Naive B cell (primary cell): ENCODE results near the gene ARIH2. TPM values are rescaled to one million over a fixed set of nuclear protein-coding genes. Genes with fewer than 3 reads are reported as not detected.
"Not testable (repeated sequence)": the region's sequence is repeated elsewhere in the genome, so short reads cannot be mapped to it uniquely, and the experiment has no call there.

Source experiments
- ATAC-seq, 2 donors: fragments of 150-1000 bp; cut with Tn5 transposase; 2 replicates each; pipeline ENCODE4 v1.10.0; 2021; ENCODE audit warnings: low read depth in 2 of 2, mild to moderate bottlenecking in 2 of 2, moderate library complexity in 2 of 2
- DNase-seq: peaks from one replicate; pipeline ENCODE4 v3.0.0; 2022
- H3K27ac Mint-ChIP-seq, 6 donors: one replicate each; pipeline ENCODE4 v1.8.0; 2020 to 2022; ENCODE audit warnings: mild to moderate bottlenecking in 6 of 6, mixed read lengths in 6 of 6, moderate library complexity in 5 of 6, inconsistent platforms in 2 of 6
- H3K27me3 Mint-ChIP-seq, 3 donors: one replicate each; pipeline ENCODE4 v1.8.0; 2021 to 2022; ENCODE audit warnings: mixed read lengths in 3 of 3, mild to moderate bottlenecking in 1 of 3
- H3K36me3 Mint-ChIP-seq, 2 donors: one replicate each; pipeline ENCODE4 v1.8.0; 2020 to 2022; ENCODE audit warnings: mixed read lengths in 2 of 2, inconsistent platforms in 1 of 2, mild to moderate bottlenecking in 1 of 2
- H3K4me1 Mint-ChIP-seq, 3 donors: one replicate each; pipeline ENCODE4 v1.8.0; 2020 to 2022; ENCODE audit warnings: mixed read lengths in 3 of 3, inconsistent platforms in 1 of 3, mild to moderate bottlenecking in 1 of 3, moderate library complexity in 1 of 3
- H3K4me3 Mint-ChIP-seq, 8 donors: one replicate each; pipeline ENCODE4 v1.8.0; 2020 to 2022; ENCODE audit warnings: mild to moderate bottlenecking in 8 of 8, mixed read lengths in 8 of 8, moderate library complexity in 8 of 8, inconsistent platforms in 2 of 8
- H3K9me3 Mint-ChIP-seq, 7 donors: one replicate each; pipeline ENCODE4 v1.8.0; 2020 to 2022; ENCODE audit warnings: mixed read lengths in 7 of 7, mild to moderate bottlenecking in 5 of 7, inconsistent platforms in 2 of 7, moderate library complexity in 1 of 7
- polyA plus RNA-seq, 6 donors: library from polyadenylated mRNA; unstranded; fragments of 300-500 nt; fragmentation: Illumina TruSeq; gene quantifications; one replicate each; pipeline ENCODE4 v1.2.3, GENCODE V29; 2021; ENCODE audit warnings: low read depth in 6 of 6

ARIH2 gene
- polyA plus RNA-seq, 6 donors from 2014 or later: 109 to 192 (median 122) TPM

DNA sequence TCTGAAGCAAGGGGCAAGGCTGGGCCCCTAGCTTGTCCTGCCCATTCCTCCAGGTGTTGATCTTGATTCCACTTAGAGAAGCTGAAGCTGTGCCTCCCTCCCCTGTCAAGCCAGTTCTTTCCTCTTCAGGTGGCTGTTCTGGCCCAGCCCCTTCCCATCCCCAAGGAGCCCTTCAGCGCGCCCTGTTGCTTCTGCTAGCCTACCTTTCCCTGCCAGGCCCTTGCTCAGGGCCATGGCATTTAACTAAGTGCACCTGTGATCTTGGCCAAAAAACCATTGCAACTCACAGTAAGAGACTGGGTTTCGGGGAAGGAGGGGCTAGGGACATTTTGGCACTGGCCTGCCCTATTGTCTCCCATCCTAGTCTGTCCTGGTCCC is 86.7 kb downstream of the ARIH2 start:
- no peaks in the 10 kb centered on the region for H3K27me3 Mint-ChIP-seq
- ATAC-seq (no peak), DNase-seq (no peak)
- H3K4me1 Mint-ChIP-seq: peaks cover 27 to 31% (median 30%) of the 10 kb centered on the region in 3 donors
- no peaks in the 10 kb centered on the region for H3K9me3 Mint-ChIP-seq
- peak overlapping the region in 1 of 6 donors; percentile 38 for H3K27ac Mint-ChIP-seq
- H3K36me3 Mint-ChIP-seq: no peaks in the 10 kb centered on the region
- peak overlapping the region in 3 of 8 donors; percentile 8 to 33 (median 30) for H3K4me3 Mint-ChIP-seq

DNA sequence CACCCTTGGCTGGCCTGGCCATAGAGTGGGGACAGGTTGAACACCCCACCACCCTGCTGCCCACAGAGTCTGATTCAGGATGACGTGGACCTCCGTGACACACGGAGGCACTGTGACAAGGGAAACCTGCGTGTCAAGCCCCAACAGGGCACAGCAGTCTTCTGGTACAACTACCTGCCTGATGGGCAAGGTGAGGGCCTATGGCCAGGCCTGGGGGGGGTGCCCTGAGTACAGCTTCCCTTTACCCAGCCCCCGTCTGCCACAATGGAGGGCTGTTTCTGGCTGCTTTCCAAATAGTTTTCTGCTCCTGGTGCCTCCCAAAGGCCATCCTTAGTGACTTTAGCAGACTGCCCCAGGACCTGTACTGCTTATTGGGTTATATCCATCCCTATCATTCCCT is 87.4 kb downstream of the ARIH2 start:
- DNase-seq (no peak), ATAC-seq (no peak)
- Mint-ChIP-seq H3K4me3 (peak overlapping the region in 7 of 8 donors; percentile 89 to 100 (median 100)), H3K4me1 (peaks cover 27 to 31% (median 30%) of the 10 kb centered on the region in 3 donors), H3K36me3 (no peaks in the 10 kb centered on the region), H3K27ac (peak overlapping the region in 4 of 6 donors; percentile 44 to 100 (median 98)), H3K9me3 (no peaks in the 10 kb centered on the region), H3K27me3 (no peaks in the 10 kb centered on the region)

DNA sequence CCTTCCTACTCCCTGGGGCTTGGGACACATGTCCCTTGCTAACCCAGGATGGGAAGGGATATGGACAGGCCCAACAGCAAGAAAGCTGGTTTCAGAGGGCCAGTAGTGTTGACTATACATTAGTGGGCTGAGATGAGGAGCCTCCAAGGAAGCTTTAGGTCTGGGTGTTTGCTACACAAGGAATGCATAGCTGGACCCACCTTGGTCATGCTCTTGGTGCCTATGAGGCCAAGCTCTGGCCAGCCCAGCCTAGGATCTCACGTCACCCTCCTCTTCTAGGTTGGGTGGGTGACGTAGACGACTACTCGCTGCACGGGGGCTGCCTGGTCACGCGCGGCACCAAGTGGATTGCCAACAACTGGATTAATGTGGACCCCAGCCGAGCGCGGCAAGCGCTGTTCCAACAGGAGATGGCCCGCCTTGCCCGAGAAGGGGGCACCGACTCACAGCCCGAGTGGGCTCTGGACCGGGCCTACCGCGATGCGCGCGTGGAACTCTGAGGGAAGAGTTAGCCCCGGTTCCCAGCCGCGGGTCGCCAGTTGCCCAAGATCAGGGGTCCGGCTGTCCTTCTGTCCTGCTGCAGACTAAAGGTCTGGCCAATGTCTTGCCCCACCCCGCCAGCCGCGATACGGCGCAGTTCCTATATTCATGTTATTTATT is 87.9 kb downstream of the ARIH2 start:
- peak overlapping the region; percentile 89 to 100 (median 100) for H3K4me3 Mint-ChIP-seq
- DNase-seq (no peak), ATAC-seq (peak; percentile 1 to 2)
- no peaks in the 10 kb centered on the region for H3K9me3 Mint-ChIP-seq
- peaks cover 28 to 32% (median 31%) of the 10 kb centered on the region in 3 donors for H3K4me1 Mint-ChIP-seq
- H3K27me3 Mint-ChIP-seq: no peaks in the 10 kb centered on the region
- no peaks in the 10 kb centered on the region for H3K36me3 Mint-ChIP-seq
- H3K27ac Mint-ChIP-seq: peak overlapping the region; percentile 96 to 100 (median 98)

DNA sequence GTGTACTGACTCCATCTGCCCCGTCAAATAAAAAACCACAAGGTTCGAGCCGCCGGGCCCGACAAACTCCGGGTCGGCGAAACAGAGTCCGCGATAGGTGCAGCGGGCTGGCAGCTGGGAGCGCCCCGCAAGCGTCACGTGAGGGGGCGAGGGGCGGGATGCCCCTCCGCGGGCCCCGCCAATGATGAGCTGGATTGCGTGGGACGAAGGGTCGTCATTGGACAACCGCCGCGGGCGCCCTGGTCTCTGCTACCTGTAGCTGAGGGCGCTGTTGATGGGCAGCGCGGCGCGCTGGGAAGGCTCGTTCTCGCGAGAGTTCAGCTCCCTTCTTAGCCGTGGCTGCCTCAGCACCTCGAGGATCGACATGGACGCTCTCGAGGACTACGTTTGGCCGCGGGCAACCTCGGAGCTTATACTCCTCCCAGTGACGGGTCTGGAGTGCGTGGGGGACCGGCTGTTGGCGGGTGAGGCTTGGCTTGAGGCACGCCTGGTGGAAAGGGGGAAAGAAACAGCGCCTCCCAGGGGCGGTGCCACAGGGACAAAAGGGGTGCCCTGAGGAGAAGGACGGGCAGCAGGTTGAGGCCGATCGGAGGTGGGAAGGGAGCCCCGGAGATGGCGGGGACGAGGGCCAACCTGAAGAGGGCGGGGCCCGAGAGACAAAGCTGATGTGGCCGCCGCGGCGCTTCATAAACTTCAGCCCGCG is 88.6 kb downstream of the ARIH2 start, which contains the start of gene WDR6:
WDR6 (plus strand) TSS at position 324 of the 703 bp plus-strand sequence; CDS start at position 365, 41 bp downstream.
- DNase-seq (peak; percentile 98), ATAC-seq (peak; percentile 91)
- no peaks in the 10 kb centered on the region for H3K36me3 Mint-ChIP-seq
- H3K4me1 Mint-ChIP-seq: peaks cover 26 to 39% (median 35%) of the 10 kb centered on the region in 3 donors
- peak within 1 kb of the TSS; percentile 89 to 100 (median 100) for H3K4me3 Mint-ChIP-seq
- H3K9me3 Mint-ChIP-seq: no peaks in the 10 kb centered on the region
- peak within 1 kb of the TSS; percentile 96 to 100 (median 98) for H3K27ac Mint-ChIP-seq
- no peaks in the 10 kb centered on the region for H3K27me3 Mint-ChIP-seq

DNA sequence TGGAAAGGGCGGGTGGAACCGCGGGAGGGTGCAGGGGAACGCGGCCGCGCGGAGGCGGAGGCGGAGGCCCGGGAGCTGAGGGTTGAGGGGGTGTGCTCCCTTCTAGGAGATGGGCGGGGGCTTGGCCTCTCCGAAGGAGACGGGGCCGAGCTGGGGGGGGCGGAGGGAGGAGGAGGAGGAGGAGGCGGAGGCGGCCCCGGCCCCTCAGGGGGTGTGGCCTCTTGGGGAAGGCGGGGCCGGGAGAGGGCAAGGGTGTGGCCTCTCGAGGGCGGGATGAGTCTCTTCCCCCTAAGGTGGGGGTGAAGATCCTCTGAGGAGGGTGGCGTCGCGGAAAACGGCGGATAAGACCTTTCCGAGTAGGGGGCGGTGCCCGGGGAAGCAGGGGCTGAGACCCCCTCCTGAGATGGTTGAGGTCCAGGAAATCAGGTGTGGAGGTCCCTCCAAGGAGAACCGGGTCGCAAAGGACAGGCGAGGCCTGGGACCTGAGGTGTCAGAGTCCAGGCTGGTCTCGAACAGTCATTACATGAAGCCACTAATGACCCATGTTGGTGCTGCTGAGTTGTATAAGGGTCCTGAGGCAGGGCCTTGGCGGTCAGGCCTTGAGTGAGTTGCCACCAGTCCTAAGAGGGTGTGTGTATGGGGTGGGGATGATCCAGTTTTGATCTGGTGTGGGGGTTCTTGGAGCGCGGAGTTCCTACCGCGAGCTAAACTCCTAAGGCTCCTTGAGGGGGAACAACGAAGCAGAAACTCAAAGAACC is 89.3 kb downstream of the ARIH2 start:
- ATAC-seq: peak; percentile 37 to 41
- H3K36me3 Mint-ChIP-seq: no peaks in the 10 kb centered on the region

DNA sequence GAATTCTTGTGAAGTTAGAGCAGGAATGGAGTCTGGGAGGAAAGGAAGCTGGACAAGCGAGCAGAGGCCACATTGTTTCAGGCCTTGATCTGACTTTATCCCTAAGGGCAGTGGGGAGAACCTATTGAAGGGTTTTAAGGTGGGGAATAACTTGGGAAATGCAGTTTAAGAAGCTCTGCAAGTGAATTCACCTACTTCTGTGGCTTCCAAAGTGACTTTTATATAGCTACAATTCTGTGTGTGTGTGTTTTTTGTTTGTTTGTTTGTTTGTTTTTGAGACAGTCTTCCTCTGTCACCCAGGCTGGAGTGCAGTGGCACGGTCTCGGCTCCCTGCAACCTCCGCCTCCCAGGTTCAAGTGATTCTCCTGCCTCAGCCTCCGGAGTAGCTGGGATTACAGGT is 90.0 kb downstream of the ARIH2 start:
- not testable (repeated sequence) for H3K9me3 Mint-ChIP-seq, DNase-seq, H3K36me3 Mint-ChIP-seq, H3K27me3 Mint-ChIP-seq, ATAC-seq
- peak overlapping the region; percentile 89 to 100 (median 100) for H3K4me3 Mint-ChIP-seq
- H3K4me1 Mint-ChIP-seq: peaks cover 26 to 47% (median 46%) of the 10 kb centered on the region in 3 donors
- H3K27ac Mint-ChIP-seq: peak overlapping the region in 4 of 6 donors; percentile 96 to 99 (median 97)

More for the DNA sequence above, 89.3 kb downstream of the ARIH2 start:
- H3K4me1 Mint-ChIP-seq: peaks cover 25 to 46% (median 39%) of the 10 kb centered on the region in 3 donors
- H3K27ac Mint-ChIP-seq: peak overlapping the region; percentile 96 to 100 (median 98)
- no peaks in the 10 kb centered on the region for H3K27me3 Mint-ChIP-seq
- DNase-seq: peak; percentile 79
- peak overlapping the region; percentile 89 to 100 (median 100) for H3K4me3 Mint-ChIP-seq
- H3K9me3 Mint-ChIP-seq: no peaks in the 10 kb centered on the region

DNA sequence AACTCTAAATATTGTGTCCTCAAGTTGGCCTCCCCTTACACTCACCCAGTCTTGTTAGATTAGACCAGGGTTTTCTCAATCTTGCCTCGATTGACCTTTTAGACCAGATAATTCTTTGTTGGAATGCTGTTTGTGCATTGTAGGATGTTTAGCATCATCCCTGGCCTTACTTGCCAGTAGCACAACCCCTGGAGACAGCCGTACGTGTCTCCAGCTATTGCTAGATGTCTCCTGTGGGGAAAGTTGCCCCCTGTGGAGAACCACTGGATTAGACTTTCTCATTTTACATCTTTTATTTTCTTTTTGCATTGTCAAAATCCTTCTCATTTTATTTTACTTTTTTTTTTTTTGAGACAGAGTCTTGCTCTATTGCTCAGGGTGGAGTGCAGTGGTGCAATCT is 90.8 kb downstream of the ARIH2 start:
- Mint-ChIP-seq H3K4me1 (peaks cover 31 to 53% (median 50%) of the 10 kb centered on the region in 3 donors), H3K36me3 (no peaks in the 10 kb centered on the region), H3K4me3 (peak overlapping the region in 7 of 8 donors; percentile 34 to 100 (median 50)), H3K9me3 (no peaks in the 10 kb centered on the region), H3K27ac (peak overlapping the region in 2 of 6 donors; percentile 51 to 97), H3K27me3 (no peaks in the 10 kb centered on the region)
- ATAC-seq (no peak), DNase-seq (no peak)

DNA sequence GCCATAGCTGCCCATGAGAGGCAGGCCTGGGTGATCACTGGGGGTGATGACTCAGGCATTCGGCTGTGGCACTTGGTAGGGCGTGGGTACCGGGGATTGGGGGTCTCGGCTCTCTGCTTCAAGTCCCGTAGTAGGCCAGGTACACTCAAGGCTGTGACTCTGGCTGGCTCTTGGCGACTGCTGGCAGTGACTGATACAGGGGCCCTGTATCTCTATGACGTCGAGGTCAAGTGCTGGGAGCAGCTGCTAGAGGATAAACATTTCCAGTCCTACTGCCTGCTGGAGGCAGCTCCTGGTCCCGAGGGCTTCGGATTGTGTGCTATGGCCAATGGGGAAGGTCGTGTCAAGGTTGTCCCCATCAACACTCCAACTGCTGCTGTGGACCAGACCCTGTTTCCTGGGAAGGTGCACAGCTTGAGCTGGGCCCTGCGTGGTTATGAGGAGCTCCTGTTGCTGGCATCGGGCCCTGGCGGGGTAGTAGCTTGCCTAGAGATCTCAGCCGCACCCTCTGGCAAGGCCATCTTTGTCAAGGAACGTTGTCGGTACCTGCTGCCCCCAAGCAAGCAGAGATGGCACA is 93.9 kb downstream of the ARIH2 start:
- Mint-ChIP-seq H3K4me3 (peak overlapping the region in 2 of 8 donors; percentile 29 to 51), H3K36me3 (no peaks in the 10 kb centered on the region), H3K27me3 (no peaks in the 10 kb centered on the region), H3K4me1 (peaks cover 26 to 54% (median 50%) of the 10 kb centered on the region in 3 donors), H3K9me3 (no peaks in the 10 kb centered on the region), H3K27ac (peak overlapping the region in 1 of 6 donors; percentile 78)
- ATAC-seq (no peak), DNase-seq (no peak)

DNA sequence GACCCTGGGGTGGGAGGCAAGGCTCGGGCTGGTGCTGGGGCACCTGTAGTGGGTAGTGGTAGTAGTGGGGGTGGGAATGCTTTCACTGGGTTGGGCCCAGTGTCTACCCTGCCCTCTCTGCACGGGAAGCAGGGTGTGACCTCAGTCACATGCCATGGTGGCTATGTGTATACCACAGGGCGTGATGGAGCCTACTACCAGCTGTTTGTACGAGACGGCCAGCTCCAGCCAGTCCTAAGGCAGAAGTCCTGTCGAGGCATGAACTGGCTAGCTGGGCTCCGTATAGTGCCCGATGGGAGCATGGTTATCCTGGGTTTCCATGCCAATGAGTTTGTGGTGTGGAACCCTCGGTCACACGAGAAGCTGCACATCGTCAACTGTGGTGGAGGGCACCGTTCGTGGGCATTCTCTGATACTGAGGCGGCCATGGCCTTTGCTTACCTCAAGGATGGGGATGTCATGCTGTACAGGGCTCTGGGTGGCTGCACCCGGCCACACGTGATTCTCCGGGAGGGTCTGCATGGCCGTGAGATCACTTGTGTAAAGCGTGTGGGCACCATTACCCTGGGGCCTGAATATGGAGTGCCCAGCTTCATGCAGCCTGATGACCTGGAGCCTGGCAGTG is 94.6 kb downstream of the ARIH2 start:
- H3K27me3 Mint-ChIP-seq: no peaks in the 10 kb centered on the region
- DNase-seq (no peak), ATAC-seq (no peak)
- H3K36me3 Mint-ChIP-seq: no peaks in the 10 kb centered on the region
- no peaks in the 10 kb centered on the region for H3K9me3 Mint-ChIP-seq
- peaks cover 19 to 50% (median 43%) of the 10 kb centered on the region in 3 donors for H3K4me1 Mint-ChIP-seq
- H3K27ac Mint-ChIP-seq: peak overlapping the region in 1 of 6 donors; percentile 61
- peak overlapping the region in 1 of 8 donors; percentile 62 for H3K4me3 Mint-ChIP-seq

DNA sequence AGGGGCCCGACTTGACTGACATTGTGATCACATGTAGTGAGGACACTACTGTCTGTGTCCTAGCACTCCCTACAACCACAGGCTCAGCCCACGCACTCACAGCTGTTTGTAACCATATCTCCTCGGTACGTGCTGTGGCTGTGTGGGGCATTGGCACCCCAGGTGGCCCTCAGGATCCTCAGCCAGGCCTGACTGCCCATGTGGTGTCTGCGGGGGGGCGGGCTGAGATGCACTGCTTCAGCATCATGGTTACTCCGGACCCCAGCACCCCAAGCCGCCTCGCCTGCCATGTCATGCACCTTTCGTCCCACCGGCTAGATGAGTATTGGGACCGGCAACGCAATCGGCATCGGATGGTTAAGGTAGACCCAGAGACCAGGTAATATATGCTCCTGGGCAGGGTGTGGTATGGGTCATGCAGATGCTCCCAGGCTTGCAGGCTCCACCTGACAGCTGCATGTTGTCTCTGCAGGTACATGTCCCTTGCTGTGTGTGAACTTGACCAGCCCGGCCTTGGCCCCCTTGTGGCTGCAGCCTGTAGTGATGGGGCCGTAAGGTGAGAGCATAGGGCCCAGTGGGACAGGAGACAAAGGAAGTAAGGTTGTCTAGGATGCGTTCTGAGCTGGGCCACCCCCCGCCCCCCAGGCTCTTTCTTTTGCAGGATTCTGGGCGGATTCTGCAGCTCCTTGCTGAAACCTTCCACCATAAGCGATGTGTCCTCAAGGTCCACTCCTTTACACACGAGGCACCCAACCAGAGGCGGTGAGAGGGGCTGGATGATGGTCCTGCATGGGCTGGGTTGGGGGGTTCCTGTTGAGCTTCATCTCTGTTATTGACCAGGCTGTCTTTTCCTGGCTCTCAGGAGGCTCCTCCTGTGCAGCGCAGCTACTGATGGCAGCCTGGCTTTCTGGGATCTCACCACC is 95.4 kb downstream of the ARIH2 start:
- DNase-seq: peak; percentile 27
- Mint-ChIP-seq H3K4me3 (peak overlapping the region in 2 of 8 donors; percentile 52 to 62), H3K9me3 (no peaks in the 10 kb centered on the region), H3K4me1 (peaks cover 14 to 46% (median 37%) of the 10 kb centered on the region in 3 donors), H3K27ac (peak overlapping the region in 1 of 6 donors; percentile 61), H3K27me3 (no peaks in the 10 kb centered on the region), H3K36me3 (no peaks in the 10 kb centered on the region)
- peak; percentile 48 to 49 for ATAC-seq

DNA sequence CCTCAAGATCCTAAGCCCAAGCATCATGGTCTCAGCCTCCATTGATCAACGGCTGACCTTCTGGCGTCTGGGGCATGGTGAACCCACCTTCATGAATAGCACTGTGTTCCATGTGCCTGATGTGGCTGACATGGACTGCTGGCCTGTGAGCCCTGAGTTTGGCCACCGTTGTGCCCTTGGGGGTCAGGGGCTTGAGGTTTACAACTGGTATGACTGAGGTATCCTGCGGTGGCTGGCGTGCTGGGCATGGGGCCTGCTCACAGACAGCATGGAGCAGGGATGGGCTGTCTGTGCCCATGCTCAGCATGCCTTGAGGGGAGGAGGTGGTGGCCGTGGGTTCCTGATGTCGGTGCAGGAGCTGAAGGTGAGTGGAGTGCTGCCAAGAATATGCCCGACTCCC is 96.4 kb downstream of the ARIH2 start:
- H3K4me1 Mint-ChIP-seq: peaks cover 9 to 51% (median 37%) of the 10 kb centered on the region in 3 donors
- DNase-seq: no peak
- no peaks in the 10 kb centered on the region for H3K9me3 Mint-ChIP-seq
- H3K36me3 Mint-ChIP-seq: no peaks in the 10 kb centered on the region
- no peak for ATAC-seq
- no peaks in the 10 kb centered on the region for H3K27me3 Mint-ChIP-seq
- peak overlapping the region in 1 of 6 donors; percentile 90 for H3K27ac Mint-ChIP-seq
- H3K4me3 Mint-ChIP-seq: peak overlapping the region in 1 of 8 donors; percentile 93

DNA sequence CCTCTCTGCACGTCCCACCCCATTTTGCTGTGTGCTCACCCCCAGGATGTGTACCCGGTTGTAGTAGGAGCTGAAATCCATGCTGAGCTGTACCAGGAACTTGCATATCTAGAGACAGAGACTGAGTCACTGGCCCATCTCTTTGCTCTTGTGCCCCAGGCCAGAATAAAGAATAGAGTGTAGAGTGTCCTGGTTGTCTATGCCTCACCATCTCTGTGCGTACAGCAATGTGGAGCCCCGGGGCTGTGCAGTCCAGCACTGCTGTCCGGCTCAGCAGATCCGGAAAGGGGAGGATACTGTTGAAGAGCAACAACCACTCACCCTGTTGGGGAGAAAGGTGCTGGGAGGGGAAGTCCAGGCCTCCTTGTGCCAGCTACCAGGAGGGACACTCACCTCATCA is 97.1 kb downstream of the ARIH2 start:
- H3K9me3 Mint-ChIP-seq: no peaks in the 10 kb centered on the region
- peak overlapping the region in 1 of 6 donors; percentile 56 for H3K27ac Mint-ChIP-seq
- H3K36me3 Mint-ChIP-seq: no peaks in the 10 kb centered on the region
- peaks cover 13 to 57% (median 43%) of the 10 kb centered on the region in 3 donors for H3K4me1 Mint-ChIP-seq
- ATAC-seq (no peak), DNase-seq (no peak)
- peak overlapping the region in 7 of 8 donors; percentile 9 to 93 (median 62) for H3K4me3 Mint-ChIP-seq
- H3K27me3 Mint-ChIP-seq: no peaks in the 10 kb centered on the region
